NCI-H187 treated with DMSO at 0.1 percent for 48 hours (cell line): ENCODE measurements around the gene WSCD1.

Experiments used
- DNase-seq: peaks from one replicate; lab custom pipeline; 2025; lab: John Stamatoyannopoulos, UW

WSCD1 gene

DNA sequence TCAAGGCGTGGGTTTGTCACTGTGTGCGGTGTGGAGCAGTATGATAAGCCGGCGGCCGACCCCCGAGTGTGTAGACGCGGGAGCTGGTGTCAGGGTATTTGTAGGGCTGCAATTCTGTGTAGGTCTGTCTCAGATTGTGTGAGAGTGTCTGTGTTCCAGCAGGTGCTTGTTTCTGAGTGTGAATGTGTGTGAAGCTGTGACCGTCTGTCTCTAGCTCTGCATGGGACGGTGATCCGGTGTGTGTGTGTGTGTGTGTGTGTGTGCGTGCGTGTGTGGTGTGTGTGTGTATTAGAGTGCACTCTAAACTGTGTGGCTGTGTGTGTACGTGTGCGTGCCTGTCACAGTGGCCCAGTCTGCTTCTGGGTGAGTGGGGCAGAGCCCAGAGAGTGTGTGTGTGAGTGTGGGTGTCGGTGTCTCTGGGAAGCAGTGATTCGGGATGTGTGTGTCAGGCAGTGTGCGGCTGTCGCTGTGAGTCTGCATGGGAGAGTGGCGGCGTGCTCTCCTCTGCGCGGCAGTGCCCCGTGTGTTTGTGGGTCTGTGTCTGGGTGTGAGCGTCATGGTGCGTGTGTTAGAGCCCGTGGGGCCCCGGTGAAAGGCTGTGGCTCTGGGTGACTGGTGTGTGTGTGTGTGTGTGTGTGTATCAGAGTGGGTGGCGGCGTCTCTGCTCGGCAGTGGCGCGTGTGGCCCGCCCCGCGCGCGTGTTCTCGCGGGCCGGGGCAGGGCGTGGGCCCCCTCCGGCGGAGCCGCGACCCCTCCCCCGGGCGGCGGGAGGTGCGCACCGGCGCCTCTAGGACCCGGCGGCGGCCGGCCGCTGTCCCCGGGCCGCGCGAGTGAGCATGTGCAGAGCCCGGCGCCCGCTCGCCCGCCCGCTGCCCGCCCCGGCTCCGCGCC is at the start of gene WSCD1:
Gene WSCD1 (plus strand): TSS at position 841 of the 891 bp plus-strand sequence. CDS start 10,280 bp downstream, outside the sequence.
- DNase-seq = no peak

GRCh38 chr17:6021011-6021400 is 49.2 kb upstream of the WSCD1 start:
- no peak for DNase-seq

DNA sequence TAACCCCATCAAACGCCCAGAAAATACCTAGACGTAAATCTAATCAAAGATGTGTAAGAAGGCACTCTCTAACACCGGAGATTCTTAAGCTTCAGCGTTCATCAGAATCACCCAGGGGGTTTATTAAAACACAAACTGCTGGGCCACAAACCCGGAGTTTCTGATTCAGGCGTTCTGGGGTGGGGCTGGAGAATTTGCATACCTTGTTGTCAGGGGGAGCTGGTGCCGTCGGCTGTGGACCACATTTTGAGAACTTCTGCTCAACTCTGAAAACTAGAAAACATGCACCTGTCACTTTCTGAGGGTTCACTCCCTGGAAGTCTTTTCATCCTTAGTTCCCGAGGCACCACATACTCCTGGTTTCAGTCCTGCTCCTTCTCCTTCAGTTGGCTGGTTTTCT is 48.6 kb upstream of the WSCD1 start:
- no peak for DNase-seq

GRCh38 chr17:6023036-6023831 is 46.9 kb upstream of the WSCD1 start:
- DNase-seq = no peak

- DNase-seq = no peak
Observed at GRCh38 chr17:6024576-6024975, 45.6 kb upstream of the WSCD1 start.

GRCh38 chr17:6027342-6028024 is 42.7 kb upstream of the WSCD1 start:
- DNase-seq = no peak

- no peak for DNase-seq
Observed at GRCh38 chr17:6028294-6028693, 41.9 kb upstream of the WSCD1 start.

- DNase-seq = no peak
Observed at GRCh38 chr17:6035801-6036394, 34.3 kb upstream of the WSCD1 start.

GRCh38 chr17:6040504-6040903 is 29.7 kb upstream of the WSCD1 start:
- DNase-seq = no peak

- DNase-seq = no peak
Observed at GRCh38 chr17:6041246-6041645, 28.9 kb upstream of the WSCD1 start.

GRCh38 chr17:6043405-6043804 is 26.8 kb upstream of the WSCD1 start:
- no peak for DNase-seq

- DNase-seq = no peak
Observed at GRCh38 chr17:6044261-6044660, 25.9 kb upstream of the WSCD1 start.

GRCh38 chr17:6045621-6046357 is 24.4 kb upstream of the WSCD1 start:
- no peak for DNase-seq

DNA sequence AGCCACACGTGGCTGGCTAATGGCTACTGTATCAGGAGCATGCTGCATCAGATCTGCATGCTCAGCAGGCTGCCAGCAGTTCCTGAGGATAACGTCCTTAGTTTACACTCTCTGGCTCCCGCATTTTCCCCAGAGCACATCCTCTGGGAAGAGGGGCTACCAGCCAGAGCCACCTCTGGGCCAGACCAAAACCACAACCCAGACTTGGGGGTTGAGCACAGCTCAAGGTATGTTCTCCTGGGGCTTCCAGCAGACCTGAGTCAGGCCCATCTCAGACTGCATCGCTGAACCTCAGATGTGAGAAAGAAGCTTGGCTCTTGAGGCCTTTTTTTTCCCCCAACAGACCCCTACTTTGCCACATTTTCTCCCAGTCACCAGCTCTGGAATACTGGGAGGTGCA is 23.7 kb upstream of the WSCD1 start:
- no peak for DNase-seq

- no peak for DNase-seq
Observed at GRCh38 chr17:6046931-6047330, 23.2 kb upstream of the WSCD1 start.

DNA sequence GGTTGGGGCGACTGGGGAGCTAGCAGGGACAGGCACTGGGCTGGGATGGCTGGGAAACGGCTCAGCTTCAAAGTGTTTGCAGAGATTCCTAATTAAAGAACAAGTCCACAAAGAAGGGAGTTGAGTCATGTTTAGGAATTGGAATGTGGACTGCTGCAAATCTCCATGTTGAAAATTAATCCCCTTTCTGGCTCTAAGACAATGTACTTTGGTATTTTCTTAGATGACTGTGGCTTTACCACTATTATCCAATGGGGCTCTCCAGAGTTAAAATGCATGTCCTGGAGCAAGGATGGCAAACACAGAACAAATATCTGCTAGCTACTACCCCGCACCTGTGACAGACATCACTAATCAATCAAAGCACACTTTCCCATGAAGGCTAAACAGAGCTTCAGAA is 22.2 kb upstream of the WSCD1 start:
- no peak for DNase-seq

DNA sequence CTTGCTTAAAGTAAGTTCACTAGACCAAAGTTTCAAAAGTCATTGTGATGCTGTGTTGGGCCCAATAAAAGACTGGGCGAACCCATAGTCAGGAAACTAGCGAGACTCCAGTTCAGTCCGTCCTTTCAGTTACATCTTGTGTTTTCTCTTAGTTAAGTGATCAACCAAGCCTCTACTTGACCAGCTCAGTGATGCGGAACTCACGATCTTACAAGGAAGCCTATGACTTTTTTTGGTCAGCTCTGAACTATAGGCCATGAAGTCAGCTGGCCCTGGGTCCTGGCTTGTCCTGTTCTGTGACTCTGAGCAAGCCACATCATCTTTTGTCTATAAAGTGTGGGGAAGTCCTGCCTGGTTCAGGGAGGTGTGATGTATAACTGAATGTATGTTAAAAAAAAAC is 21.7 kb upstream of the WSCD1 start:
- DNase-seq = no peak

DNA sequence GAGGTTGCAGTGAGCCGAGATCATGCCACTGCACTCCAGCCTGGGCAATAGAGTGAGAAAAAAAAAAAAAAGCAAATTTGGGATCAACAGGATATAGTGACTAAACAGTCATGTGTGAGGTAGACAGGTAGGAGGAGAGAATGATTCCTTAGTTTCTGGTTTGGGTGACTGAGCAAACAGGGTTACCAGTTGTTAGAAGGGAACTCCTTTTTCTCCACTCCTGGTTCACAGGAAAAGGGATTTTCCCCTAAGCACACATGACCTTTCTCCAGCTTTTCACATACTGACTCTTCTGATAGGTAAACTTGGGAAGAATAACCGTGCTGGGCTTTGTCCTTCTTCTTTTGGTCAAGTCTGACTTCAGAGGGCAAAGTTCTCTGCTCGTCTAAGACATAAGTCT is 17.3 kb upstream of the WSCD1 start:
- no peak for DNase-seq

GRCh38 chr17:6054372-6054771 is 15.8 kb upstream of the WSCD1 start:
- DNase-seq = no peak

DNA sequence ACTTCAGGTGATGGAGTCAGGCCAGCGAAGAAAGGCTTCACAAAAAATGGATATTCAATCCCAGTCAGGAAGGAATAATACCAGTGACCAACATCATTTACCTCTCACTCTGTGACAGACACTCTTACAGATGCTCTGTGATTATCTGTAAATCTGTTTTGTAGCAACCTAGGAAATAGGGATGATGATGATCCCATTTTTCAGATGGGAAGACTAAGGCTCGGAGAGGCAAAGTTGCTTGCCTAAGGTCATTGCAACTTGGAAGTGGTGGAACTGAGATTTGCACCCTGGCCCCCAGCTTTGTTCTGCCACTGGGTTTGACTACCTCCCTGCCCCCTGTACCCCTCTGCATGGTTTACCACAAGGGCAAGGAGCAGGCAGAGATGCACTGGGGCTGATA is 14.1 kb upstream of the WSCD1 start:
- DNase-seq = no peak

DNA sequence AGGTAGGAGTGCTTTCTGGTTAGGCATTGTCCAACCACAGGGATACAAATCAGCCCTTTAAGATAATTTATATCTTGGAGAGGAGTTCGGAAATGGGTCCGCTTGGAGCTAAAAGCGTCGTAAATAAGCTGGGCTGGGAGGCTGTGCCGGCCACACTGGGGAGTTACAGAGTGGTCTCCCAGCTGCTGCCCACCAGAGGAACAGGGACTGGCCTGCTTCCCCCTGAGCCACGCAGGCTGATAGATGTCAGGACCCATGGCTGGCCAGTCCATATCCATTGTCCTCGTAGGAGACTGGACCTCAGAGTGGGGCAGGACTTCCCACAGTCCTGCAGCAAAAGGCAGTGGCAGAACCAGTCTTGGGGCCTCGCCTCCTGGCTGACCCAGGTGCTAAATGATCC is 12.6 kb upstream of the WSCD1 start:
- no peak for DNase-seq

- no peak for DNase-seq
Observed at GRCh38 chr17:6059406-6059805, 10.8 kb upstream of the WSCD1 start.
